NAMALWA (cell line): ENCODE measurements around the gene MORC3.
"Not testable (repeated sequence)": the region's sequence is repeated elsewhere in the genome, so short reads cannot be mapped to it uniquely, and the experiment has no call there.

Experiments
- DNase-seq: peaks from one replicate; pipeline ENCODE4 v3.0.0-alpha.2; 2015; ENCODE audit warnings: low spot score

MORC3 gene

DNA sequence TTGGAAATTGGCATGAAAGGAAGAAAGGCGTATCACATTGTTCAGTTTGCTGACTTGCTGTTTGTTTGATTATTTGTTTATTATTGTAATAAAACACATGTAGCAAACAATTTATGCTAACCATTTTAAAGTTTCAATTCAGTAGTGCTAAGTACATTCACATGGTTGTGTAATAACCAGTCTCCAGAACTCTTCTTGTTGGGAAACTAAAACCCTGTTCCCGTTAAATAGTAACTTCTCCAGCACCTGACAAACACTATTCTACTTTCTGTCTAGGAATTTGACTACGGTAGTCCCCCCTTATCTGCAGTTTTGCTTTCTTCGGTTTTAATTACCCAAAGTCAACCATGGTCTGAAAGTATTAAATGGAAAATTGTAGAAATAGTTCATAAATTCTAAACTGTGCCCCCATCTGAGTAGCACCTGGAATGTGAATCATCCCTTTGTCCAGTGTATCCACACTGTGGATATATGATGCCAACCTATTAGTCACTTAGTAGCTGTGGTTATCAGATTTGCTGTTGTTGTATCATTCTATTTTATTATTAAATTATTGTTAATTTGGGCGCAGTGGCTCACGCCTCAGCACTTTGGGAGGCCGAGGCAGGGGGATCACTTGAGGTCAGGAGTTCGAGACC lies 5.5 kb downstream of the MORC3 start:
- DNase-seq: no peak

DNA sequence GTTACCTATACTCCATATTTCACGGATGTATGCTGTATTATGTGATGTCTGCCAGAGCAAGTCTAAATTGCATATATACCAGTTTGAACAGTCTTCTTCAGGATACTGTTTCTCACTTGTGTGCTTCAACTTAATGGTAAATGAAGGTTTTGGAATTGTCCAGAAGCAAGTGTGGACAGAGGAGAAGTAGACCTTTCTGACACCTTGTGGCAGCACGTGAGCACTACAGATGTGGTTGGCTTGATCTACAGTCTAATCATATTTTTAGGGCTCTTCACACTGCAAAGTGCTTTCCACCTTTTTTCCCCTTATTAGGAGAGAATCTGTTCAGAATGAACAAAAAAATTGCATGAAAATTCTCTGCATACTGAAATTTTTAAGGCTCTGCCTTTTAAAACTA lies 10.9 kb downstream of the MORC3 start:
- DNase-seq: peak; percentile 74

DNA sequence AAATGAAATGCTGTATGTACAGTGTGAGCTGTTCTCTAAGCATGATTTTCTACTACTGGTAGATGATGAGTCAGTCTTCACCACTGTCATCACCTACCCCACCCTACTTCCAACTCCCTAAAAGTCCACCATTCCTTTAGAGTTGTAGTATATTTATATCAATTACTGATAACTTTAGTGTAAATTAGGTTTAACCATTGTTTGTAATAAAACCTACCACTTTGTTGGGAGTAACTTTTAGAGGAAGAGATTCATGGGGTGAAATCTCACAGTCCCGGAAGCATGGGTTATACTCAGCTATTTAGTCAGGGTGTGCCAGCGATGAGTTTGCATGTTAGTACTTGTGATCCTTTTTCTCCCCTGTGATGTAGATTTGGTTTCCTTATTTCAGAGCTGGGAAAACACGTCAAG lies 17.1 kb downstream of the MORC3 start:
- DNase-seq: no peak

DNA sequence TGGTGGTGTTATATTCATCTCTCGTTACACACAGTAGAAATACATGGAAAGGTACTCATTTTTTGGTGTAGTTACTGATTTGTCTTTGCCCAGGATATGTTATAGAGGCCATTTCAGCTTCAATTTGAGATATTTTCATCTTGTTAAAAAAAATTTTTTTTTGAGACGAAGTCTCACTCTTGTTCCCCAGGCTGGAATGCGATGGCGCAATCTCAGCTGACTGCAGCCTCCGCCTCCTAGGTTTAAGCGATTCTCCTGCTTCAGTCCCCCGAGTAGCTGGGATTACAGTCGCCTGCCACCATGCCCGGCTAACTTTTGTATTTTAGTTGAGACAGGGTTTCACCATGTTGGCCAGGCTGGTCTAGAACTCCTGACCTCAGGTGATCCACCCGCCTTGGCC lies 19.0 kb downstream of the MORC3 start:
- DNase-seq: no peak

DNA sequence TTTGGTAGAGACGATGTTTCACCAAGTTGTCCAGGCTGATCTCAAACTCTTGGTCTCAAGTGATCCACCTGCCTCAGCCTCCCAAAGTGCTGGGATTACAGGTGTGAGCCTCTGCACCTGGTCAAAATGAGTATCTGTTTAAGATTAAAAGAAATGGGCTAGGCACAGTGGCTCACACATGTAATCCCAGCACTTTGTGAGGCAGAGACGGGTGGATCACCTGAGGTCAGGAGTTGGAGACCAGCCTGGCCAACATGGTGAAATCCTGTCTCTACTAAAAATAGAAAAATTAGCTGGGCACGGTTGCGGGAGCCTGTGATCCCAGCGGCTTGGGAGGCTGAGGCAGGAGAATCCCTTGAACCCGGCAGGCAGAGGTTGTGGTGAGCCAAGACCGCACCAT lies 22.6 kb downstream of the MORC3 start:
- DNase-seq: not testable (repeated sequence)

DNA sequence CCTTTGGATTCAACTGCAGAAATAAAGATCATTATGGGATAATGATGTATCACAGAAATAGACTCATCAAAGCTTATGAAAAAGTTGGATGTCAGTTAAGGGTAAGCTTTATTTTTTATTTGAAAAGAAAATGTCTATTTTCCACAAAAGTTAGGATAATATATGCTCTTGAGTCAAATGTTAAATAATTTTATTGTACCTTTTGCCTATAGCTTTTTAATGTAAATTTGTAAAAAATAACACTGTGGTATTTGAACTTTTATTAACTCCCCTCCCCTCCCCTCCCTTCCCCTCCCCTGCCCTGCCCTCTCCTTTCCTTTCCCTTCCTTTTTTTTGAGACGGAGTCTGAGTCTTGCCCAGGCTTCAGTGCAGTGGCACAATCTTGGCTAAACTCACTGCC lies 24.9 kb downstream of the MORC3 start:
- DNase-seq: no peak

DNA sequence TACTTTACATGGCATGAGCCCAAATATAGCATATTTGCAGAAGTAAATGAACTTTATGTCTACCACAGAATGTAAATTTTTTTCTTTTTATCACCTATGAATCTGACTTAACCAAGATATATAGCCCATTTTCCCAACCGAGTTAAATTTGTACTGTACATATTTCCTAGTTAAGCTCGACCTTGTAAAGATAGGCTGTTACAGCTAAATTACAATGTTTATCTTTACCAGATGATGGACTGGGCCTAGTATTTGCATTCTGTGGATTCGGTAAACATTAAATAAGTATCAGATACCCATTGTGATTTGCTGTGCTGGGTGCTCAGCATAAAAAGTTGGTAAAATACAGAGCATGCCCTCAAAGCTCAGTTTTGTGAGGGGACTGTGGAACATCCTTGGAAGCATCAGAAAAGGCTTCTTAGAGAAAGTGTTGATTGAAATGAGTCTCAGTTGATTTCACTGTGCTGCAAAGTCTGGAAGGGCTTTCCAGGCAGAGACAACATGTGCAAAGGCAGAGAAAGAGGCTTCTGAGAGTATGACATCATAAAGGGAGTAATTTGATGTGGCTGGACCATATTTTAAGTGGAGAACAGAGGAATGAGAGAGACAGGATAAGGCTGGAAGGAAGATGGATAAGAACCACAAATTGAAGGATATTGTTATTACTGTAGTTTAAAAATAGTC lies 27.4 kb downstream of the MORC3 start:
- DNase-seq: no peak

DNA sequence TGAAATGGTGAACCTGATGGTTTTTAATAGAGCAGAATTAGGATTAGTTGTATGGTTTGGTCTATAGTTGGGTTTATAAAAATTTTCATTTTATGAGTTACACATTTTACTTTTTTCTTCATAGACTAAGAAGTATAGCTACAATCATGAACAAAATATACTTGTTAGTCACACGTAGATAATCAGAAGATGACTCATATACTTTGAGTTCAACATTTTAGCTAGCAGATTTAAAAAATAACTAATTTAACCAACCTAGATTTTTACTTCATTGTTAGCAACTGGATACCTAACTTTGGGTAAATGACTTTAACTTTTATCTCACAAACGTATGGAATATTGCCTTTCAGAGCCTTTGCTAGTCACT lies 27.9 kb downstream of the MORC3 start:
- DNase-seq: no peak

DNA sequence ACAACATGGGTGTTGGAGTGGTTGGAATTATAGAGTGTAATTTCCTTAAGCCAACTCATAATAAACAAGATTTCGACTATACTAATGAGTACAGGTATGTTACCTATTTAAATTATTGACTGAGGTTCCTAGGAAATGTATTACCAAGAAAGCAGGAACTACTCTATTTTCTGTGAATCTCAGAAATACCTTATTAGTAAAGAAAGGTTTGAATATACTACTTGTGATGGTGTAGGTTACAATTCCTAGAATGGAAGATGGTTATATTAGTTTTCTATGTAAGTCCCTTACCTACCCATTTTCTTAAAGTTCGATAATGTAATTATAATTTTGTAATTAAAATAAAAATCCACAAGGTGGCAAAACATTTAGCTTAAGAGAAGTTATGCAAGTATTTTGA lies 29.3 kb downstream of the MORC3 start:
- DNase-seq: no peak

DNA sequence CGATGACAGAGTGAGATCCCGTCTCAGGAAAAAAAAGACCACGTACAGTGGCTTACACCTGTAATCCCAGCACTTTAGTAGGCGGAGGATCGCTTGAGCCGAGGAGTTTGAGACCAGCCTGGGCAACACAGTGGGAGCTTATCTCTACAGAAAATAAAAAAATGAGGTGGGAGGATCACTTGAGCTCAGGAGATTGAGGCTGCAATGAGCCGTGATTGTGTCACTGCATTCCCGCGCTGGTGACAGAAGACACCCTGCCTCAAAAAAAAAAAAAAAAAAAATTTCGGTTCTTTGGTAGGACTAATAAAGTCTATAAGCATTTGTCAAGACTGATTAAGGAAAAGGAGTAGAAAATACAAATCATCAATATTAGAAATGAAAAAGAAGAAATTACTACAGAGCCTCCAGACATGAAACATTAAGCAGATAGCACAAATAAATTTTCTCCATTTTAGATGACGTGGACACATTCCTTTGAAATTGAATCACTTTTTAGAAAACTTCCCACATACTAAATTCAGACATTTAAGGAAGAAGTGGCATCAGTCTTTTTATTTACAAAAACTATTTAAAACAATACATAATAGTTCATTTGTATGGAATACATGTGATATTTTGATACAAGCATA lies 30.4 kb downstream of the MORC3 start:
- DNase-seq: no peak

DNA sequence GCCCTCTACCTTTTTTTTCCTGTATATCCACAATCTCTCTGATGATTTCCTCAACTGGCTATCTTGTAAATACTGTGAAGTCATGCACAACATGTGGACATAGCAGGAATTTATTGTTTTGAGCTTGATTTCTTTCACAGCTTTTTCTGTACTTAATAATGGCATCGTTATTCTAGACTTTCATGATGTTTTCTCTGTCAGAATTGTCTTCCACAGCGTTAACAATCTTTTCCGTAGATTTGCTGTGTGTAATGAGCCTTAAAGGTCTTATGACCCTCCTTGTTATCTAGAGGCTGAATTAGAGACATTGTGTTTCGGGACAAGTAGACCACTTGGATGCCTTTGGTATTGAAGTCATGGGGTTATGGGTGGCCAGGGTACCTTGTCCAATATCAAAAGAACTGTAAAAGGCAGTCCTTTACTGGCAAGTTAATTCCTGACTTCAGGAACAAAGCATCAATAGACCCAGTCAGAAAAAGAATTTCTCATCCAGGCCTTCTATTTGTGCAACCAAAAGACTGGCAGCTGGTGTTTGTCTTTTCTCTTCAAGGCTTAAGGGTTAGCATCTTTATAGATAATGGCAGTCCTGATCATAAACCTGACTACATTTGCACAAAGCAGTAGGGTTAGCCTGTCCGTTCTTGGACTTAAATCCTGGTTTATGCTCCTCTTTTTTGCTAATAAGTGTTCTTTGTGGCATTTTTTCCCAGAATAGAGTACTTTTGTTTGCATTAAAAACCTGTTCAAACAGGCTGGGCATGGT lies 35.1 kb downstream of the MORC3 start:
- DNase-seq: no peak

DNA sequence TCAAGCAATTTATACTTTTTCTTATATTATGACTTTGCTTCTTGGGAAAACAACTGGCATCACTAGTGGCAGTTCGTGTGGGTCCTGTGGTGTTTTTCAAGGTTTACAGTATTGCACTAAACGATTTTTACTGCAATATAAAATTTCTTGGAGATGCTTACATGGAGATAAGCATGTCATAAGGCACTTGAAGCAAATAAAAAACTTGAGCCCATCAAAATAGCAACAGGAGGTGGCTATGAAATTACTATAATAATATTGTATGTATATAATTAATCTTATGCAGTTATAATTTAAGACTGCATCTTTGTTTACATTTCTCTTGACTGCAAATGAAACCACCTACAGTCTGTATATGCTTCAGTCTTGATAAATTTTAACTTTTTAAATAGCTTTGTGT lies 35.9 kb downstream of the MORC3 start:
- no peak for DNase-seq

DNA sequence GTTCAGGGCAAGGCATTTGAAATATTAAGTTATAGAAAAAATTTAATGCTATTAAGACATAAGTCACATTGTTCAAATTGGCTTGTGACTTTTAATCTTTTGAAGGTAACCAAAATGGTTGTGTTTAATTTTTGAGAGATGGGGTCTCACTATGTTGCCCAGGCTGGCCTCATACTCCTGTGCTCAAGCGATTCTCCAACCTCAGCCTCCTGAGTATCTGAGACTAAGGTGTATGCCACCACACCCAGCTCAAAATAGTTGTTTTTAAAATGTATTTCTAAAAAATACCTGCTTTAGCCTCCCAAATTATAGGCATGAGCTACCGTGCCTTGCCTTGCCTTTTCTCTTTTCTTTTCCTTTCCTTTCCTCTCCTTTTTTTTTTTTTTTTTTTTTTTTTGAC lies 39.2 kb downstream of the MORC3 start:
- DNase-seq: no peak

DNA sequence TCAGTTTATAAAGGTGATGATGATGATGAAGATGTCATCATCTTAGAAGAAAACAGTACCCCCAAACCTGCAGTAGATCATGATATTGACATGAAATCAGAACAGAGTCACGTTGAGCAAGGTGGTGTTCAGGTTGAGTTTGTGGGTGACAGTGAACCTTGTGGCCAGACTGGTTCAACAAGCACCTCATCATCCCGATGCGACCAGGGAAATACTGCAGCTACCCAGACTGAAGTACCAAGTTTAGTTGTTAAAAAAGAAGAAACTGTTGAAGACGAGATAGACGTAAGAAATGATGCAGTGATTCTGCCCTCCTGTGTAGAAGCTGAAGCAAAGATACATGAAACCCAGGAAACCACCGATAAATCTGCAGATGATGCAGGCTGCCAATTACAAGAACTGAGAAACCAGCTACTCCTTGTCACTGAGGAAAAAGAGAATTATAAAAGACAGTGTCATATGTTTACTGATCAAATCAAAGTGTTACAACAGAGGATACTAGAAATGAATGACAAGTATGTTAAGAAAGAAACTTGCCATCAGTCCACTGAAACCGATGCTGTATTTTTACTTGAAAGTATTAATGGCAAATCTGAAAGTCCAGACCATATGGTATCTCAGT lies 49.2 kb downstream of the MORC3 start:
- DNase-seq: no peak

DNA sequence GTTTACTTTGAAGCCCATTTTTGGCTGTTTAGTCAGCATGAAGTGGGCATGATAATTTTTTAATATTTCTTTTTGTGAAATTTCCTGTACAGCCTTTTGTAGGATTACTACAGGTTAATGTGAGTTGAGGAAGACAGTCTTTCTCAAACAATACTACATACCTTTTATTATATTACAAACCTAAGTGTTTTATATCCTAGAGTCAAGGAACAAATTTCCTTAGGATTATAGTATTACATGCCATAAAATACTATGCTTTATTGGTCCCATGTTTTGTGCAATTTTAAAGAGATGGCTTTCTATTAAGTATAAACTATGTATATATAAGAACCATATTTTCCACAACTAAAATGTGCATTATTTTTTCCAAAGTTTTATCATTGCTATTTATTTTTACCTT lies 56.0 kb downstream of the MORC3 start:
- DNase-seq: no peak

DNA sequence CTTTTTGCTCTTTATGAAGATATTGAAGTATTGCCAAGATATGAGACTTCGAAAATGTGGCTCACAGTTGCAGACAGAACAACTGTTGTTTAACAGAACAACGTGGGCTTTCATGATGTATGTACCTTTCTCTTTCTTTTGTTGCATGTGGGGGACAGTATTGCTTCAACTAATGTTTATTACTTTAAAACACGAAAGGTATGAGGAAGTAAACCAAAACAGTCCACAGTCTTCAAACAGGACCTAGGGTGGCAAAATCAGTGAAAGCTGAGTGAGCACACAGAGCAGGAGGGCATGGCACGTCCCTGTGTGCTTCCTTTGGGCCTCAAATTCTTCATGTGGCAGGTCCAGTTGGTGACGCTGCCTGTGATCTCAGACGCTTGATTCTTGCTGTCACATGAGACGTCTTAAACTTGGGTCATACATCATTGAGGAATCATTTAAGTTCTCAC lies 57.4 kb downstream of the MORC3 start:
- no peak for DNase-seq

DNA sequence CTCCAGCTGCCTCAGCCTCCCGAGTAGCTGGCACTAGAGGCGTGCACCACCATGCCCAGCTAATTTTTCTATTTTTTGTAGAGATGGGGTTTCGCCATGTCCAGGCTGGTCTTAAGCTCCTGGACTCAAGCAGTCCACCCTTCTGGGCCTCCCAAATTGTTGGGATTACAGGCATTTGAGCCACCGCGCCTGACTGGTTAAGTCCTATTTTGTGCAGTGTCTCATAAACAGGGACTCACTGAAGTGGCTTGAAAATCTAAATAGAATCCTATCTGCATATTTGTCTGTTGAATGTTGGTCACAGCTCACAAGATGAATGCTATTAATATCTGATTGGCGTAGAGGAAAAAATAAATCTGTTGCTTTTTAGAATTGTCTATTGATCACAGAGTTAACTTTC lies 59.3 kb downstream of the MORC3 start:
- no peak for DNase-seq

DNA sequence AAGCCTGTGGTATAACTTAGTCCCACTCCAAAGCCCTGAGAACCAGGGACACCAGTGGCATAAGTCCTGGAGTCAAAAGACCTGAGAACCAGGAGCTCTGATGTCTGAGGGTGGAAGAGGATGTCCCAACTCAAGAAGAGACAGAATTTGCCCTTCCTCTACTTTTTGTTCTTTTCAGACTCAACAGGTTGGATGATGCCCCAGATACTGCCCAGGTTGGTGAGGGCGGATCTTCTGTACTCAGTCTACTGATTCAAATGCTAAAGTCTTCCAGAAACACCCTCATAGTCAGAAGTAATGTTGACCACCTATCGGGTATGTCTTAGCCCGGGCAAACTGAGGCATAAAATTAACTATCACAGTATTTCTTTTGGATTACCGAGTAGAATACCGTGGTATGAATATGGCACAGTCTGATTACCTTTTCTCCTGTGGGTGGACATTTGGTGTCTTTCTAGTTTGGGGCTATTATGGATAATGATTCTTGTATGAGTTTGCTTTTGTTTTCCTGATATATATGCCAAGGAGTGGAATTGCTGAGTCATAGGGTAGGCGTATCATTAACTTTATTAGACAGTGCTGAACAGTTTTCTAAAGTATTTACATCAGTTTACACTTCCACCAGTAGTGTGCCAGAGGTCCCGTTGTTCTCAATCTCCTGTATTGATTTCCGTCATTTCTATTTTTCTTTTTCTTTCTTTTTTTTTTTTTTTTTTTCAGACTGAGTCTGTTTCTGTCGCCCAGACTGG lies 62.0 kb downstream of the MORC3 start:
- DNase-seq: no peak

DNA sequence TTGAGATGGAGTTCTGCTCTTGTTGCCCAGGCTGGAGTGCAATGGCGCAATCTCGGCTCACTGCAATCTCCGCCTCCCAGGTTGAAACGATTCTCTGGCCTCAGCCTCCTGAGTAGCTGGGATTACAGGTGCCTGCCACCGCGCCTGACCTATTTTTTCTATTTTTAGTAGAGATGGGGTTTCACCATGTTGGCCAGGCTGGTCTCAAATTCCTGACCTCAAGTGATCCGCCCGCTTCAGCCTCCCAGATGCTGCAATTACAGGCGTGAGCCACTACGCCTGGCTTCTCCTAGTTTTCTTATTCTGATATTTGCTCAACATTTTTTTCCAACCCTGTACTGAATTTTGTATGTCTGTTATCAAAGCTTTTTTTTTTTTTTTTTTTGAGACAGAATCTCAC lies 62.7 kb downstream of the MORC3 start:
- DNase-seq: not testable (repeated sequence)

DNA sequence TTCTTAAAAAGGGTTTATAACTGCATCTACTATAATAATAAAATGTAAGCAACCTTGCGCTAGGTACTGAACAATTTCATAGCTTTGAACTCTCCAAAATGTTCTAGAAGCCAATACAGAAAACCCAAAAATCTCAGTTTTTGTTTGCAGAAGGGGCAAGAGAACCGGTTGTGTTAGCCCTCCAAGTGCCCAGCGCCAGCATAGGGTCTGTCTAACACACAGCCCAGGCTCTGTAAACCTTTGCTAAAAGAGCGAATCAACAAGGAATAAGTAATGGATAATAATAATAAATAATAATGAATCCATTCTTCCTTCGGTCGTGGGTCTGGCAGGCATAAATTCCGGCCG lies 64.9 kb downstream of the MORC3 start:
- DNase-seq: no peak

DNA sequence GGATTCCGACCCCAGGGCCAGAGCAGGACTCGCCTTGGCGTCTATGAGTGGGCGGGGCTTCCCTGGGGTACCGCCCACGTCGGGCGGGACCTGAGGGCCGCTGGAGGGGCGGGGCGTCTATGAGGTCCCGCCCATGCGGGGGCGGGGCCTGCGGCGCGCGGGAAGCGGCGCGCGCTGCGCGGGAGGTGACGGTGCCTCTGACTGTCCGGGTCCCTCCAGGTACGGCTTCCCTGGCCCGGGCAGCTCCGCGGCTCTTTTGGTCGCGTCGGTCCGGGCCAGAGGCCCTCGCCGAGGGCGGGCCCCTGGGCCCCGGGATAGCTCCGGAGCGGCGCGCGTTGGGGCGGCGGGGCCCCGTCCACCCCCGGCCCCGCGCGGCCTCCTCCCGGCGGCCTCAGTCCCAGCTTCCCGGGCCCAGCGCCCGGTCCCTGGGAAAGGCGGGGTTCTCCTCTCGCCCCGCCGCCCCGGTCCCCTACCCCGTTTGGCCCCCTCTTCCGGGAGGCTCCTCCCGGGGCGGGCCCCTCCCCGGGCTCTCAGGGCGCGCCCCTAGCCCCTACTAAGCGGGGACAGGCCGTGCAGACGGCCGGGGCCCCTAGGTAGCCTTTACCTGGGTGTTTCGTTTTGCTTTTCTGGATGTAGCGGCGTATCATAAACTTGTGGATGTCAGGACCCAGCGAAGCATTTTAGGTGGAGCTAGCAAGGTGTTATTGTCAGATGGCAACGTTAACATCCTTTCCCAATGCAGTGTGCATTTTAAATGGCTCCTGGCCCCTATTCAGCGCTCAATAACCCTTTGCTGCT lies 65.4 kb downstream of the MORC3 start, which contains the start of gene CHAF1B:
CHAF1B (plus strand) TSS at position 160 of the 798 bp plus-strand sequence. CDS start 745 bp downstream, outside the sequence.
- peak; percentile 84 for DNase-seq
